H1 (cell line): ENCODE results near the gene JAK2. TPM values are rescaled to one million over a fixed set of nuclear protein-coding genes. Genes with fewer than 3 reads are reported as not detected.

Experiments used
- CBX5 ChIP-seq: fragments of 300-800, 300-1000 bp; sonication (generic); IDR thresholded peaks from 2 replicates; pipeline ENCODE4 v1.7.1; 2016; ENCODE audit warnings: antibody characterized with exemption, low read length, low read depth
- RXRA ChIP-seq: IDR thresholded peaks from 2 replicates; pipeline ENCODE4 v1.6.1; 2011; ENCODE audit warnings: low read depth, mild to moderate bottlenecking, low read length, moderate library complexity; ENCODE audit not compliant: insufficient read depth
- SIN3A ChIP-seq, 2 experiments: IDR thresholded peaks in 1 of 2; conservative IDR thresholded peaks in 1 of 2; 2 replicates each; pipeline ENCODE4 v1.6.1; 2011 to 2012; ENCODE audit warnings: low read length in 2 of 2, improper control_type of control experiment in 1 of 2, low read depth in 1 of 2, mild to moderate bottlenecking in 1 of 2
- polyA plus RNA-seq, 7 experiments: library from polyadenylated mRNA; depleted of rRNA in 3 of 7; stranded (reverse) in 5 of 7; unstranded in 2 of 7; fragments of >200 nt in 5 of 7; fragments of 200-250 nt in 2 of 7; gene quantifications; 1 replicate in 5 of 7; 2 replicates in 1 of 7; 4 replicates in 1 of 7; pipeline versions ENCODE4 v1.2.1 to v1.2.3, GENCODE V29; 2011 to 2013; ENCODE audit warnings: missing spikeins in 2 of 7, mixed read lengths in 2 of 7
- total RNA-seq: library from RNA; stranded (reverse); fragmentation: NEBNext Ultra II Directional; extraction: Animal tissue kit (Norgen Biotek cat#: 25700); gene quantifications from 2 replicates; pipeline ENCODE4 v1.2.1, GENCODE V29; 2021
- TF ChIP-seq, protein P1 (sequence below): fragments of 300-600 bp; sonication (generic); IDR thresholded peaks from 2 replicates; pipeline ENCODE4 v1.7.1; 2012; ENCODE audit warnings: low read length, moderate library complexity, mild to moderate bottlenecking, inconsistent platforms; ENCODE audit not compliant: insufficient replicate concordance

Gene JAK2
- total and polyA plus RNA-seq, 2 of the 8 experiments (the other 6 are each of a cell fraction or from before 2014, with no cell fraction given), result 0.50 to 2.1 TPM

DNA sequence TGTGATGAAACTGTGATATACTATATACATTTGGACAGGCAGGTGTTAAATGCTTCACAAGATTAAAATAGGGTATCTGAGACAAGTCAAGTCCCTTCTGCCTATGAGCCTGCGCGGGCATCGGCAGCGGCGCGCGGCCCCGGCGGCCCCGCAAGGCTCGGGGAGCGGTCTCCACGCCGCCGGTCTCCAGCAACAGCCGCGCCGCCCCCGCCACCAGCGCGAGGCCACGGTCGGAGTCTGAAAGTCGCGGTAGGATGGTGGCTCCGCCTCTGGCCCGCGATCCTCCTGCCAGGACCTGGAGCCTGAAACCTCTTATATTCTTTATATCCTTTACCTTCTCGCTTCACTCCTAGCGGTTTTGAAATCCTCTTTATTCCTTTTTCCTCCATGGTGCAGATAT lies 100.9 kb downstream of the JAK2 start (continued):
- TF ChIP-seq, protein P1, sequence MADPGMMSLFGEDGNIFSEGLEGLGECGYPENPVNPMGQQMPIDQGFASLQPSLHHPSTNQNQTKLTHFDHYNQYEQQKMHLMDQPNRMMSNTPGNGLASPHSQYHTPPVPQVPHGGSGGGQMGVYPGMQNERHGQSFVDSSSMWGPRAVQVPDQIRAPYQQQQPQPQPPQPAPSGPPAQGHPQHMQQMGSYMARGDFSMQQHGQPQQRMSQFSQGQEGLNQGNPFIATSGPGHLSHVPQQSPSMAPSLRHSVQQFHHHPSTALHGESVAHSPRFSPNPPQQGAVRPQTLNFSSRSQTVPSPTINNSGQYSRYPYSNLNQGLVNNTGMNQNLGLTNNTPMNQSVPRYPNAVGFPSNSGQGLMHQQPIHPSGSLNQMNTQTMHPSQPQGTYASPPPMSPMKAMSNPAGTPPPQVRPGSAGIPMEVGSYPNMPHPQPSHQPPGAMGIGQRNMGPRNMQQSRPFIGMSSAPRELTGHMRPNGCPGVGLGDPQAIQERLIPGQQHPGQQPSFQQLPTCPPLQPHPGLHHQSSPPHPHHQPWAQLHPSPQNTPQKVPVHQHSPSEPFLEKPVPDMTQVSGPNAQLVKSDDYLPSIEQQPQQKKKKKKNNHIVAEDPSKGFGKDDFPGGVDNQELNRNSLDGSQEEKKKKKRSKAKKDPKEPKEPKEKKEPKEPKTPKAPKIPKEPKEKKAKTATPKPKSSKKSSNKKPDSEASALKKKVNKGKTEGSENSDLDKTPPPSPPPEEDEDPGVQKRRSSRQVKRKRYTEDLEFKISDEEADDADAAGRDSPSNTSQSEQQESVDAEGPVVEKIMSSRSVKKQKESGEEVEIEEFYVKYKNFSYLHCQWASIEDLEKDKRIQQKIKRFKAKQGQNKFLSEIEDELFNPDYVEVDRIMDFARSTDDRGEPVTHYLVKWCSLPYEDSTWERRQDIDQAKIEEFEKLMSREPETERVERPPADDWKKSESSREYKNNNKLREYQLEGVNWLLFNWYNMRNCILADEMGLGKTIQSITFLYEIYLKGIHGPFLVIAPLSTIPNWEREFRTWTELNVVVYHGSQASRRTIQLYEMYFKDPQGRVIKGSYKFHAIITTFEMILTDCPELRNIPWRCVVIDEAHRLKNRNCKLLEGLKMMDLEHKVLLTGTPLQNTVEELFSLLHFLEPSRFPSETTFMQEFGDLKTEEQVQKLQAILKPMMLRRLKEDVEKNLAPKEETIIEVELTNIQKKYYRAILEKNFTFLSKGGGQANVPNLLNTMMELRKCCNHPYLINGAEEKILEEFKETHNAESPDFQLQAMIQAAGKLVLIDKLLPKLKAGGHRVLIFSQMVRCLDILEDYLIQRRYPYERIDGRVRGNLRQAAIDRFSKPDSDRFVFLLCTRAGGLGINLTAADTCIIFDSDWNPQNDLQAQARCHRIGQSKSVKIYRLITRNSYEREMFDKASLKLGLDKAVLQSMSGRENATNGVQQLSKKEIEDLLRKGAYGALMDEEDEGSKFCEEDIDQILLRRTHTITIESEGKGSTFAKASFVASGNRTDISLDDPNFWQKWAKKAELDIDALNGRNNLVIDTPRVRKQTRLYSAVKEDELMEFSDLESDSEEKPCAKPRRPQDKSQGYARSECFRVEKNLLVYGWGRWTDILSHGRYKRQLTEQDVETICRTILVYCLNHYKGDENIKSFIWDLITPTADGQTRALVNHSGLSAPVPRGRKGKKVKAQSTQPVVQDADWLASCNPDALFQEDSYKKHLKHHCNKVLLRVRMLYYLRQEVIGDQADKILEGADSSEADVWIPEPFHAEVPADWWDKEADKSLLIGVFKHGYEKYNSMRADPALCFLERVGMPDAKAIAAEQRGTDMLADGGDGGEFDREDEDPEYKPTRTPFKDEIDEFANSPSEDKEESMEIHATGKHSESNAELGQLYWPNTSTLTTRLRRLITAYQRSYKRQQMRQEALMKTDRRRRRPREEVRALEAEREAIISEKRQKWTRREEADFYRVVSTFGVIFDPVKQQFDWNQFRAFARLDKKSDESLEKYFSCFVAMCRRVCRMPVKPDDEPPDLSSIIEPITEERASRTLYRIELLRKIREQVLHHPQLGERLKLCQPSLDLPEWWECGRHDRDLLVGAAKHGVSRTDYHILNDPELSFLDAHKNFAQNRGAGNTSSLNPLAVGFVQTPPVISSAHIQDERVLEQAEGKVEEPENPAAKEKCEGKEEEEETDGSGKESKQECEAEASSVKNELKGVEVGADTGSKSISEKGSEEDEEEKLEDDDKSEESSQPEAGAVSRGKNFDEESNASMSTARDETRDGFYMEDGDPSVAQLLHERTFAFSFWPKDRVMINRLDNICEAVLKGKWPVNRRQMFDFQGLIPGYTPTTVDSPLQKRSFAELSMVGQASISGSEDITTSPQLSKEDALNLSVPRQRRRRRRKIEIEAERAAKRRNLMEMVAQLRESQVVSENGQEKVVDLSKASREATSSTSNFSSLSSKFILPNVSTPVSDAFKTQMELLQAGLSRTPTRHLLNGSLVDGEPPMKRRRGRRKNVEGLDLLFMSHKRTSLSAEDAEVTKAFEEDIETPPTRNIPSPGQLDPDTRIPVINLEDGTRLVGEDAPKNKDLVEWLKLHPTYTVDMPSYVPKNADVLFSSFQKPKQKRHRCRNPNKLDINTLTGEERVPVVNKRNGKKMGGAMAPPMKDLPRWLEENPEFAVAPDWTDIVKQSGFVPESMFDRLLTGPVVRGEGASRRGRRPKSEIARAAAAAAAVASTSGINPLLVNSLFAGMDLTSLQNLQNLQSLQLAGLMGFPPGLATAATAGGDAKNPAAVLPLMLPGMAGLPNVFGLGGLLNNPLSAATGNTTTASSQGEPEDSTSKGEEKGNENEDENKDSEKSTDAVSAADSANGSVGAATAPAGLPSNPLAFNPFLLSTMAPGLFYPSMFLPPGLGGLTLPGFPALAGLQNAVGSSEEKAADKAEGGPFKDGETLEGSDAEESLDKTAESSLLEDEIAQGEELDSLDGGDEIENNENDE, result no peak
- TF ChIP-seq RXRA (no peak), SIN3A (conservative IDR thresholded peaks at IDR 0.05 in 1 of 2, IDR thresholded peaks at IDR 0.05 in 1 of 2; ENCODE audit: low read depth in 1 of 2, low read length in 2 of 2) (no peak), CBX5 (no peak)
